ENCODE measurements around the gene UPF3B.
"Not testable (repeated sequence)": the region's sequence is repeated elsewhere in the genome, so short reads cannot be mapped to it uniquely, and the experiment has no call there.

Gene UPF3B, protein sequence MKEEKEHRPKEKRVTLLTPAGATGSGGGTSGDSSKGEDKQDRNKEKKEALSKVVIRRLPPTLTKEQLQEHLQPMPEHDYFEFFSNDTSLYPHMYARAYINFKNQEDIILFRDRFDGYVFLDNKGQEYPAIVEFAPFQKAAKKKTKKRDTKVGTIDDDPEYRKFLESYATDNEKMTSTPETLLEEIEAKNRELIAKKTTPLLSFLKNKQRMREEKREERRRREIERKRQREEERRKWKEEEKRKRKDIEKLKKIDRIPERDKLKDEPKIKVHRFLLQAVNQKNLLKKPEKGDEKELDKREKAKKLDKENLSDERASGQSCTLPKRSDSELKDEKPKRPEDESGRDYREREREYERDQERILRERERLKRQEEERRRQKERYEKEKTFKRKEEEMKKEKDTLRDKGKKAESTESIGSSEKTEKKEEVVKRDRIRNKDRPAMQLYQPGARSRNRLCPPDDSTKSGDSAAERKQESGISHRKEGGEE

DNA sequence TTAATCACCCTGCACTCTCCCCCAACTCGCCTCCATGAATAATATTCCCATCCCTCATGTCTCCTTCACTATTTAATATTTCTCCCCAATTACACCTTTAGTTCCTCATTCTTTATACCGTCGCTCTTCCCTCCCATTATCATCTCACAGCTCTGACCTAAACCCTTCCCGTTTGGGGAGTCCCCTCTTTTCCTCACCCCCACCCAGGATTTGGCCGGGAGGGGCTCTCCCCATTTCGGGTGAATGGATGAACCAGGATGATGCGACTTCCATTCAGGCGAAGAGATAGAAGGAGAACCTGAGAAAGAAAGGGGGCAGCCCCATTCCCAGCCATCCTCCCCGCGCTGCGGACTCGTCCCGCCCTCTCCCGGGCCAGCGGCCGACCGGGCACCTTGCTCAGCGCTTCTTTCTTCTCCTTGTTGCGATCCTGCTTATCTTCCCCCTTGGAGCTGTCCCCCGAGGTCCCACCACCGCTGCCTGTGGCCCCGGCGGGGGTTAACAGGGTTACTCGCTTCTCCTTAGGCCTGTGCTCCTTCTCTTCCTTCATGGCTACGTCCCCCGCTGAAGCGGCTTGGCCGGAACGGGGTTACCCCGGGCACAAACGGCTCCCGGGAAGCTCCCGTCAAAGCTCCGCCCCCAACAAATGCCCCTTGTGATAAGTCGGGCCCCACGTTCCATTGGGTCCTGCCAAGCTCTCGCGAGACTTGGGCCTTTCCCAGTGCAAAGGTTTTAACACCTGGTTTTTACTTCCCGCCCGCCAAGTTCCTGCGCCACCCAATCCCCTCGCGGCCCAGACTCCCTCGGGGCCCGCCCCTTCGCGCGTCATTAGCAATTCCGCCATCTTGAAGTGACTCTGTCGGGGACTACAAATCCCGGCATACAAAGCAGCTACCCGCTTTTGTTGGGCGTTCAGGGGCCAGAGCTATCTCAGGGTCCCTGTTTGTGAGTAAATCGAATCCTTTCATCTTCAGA lies at the start of gene UPF3B:
TSS of gene UPF3B (minus strand) at position 582 of the 972 bp plus-strand sequence. CDS start at position 547, 35 bp downstream.
- Mint-ChIP-seq H3K4me1 (ENCODE audit: low read depth) (peaks cover 16% of the 10 kb centered on the region), H3K27ac (peak within 1 kb of the TSS; percentile 99), H3K36me3 (ENCODE audit: low read depth) (peaks cover 5% of the 10 kb centered on the region), H3K9me3 (no peaks in the 10 kb centered on the region), H3K27me3 (ENCODE audit: low read depth) (no peaks in the 10 kb centered on the region), H3K4me3 (peak within 1 kb of the TSS; percentile 99)

DNA sequence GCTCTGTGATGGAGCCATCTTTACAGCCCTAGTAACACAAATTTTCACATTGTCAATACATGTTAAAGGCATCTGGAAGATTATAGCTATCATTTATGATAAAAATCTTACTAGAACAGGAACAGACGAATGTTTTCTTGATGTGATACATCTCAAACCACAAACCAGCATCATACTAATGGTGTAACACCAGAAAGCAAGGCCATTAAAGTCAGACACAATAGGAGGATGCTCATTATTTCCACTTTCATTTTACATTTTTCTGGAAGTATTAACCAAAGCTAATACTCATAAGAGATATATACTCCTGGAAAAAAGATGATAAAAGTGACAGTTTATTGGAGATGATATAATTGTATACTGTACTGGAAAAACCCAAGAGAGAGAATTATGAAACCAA lies 48.2 kb upstream of the UPF3B start:
- Mint-ChIP-seq H3K27me3 (ENCODE audit: low read depth) (no peaks in the 10 kb centered on the region), H3K9me3 (no peaks in the 10 kb centered on the region), H3K4me1 (ENCODE audit: low read depth) (no peaks in the 10 kb centered on the region), H3K4me3 (no peak overlapping the region), H3K36me3 (ENCODE audit: low read depth) (no peaks in the 10 kb centered on the region), H3K27ac (no peak overlapping the region)

GRCh38 chrX:119899125-119899524 lies 46.4 kb upstream of the UPF3B start:
- Mint-ChIP-seq H3K4me1 (ENCODE audit: low read depth) (no peaks in the 10 kb centered on the region), H3K27ac (no peak overlapping the region)

DNA sequence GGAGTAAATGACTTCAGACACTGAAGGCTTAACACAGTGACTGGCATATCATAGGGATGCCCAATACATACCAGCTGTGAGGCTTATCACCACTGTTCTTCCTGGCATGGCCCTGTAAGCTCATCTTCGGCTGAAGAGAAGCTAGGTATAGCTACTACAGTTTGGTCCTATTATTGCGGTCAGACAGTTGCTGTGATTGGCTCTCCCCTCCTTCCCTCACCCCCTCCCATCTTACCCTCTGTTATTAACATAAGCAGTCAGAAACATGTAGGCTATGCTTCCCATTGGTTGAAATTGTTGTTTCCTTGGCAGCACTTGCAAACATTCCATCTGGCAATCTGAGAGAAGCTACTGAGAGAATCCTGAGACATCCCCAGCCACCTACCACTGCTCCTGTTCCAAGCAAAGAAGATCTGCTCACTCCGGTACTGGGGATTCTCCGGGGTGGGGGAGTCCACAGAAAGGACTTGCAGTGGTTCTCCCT lies 43.1 kb upstream of the UPF3B start, which contains the start of gene AKAP14:
TSS of gene AKAP14 (plus strand) at position 51 of the 484 bp plus-strand sequence. CDS start 7,331 bp downstream, outside the sequence.
- H3K27ac Mint-ChIP-seq, result no peak within 1 kb of the TSS
- H3K9me3 Mint-ChIP-seq, result no peaks in the 10 kb centered on the region
- no peak within 1 kb of the TSS for H3K4me3 Mint-ChIP-seq
- H3K36me3 Mint-ChIP-seq (ENCODE audit: low read depth), result no peaks in the 10 kb centered on the region
- H3K27me3 Mint-ChIP-seq (ENCODE audit: low read depth), result no peaks in the 10 kb centered on the region
- no peaks in the 10 kb centered on the region for H3K4me1 Mint-ChIP-seq (ENCODE audit: low read depth)

More at GRCh38 chrX:119899125-119899524, 46.4 kb upstream of the UPF3B start:
- H3K36me3 Mint-ChIP-seq (ENCODE audit: low read depth), result no peaks in the 10 kb centered on the region
- H3K9me3 Mint-ChIP-seq, result no peaks in the 10 kb centered on the region
- no peak overlapping the region for H3K4me3 Mint-ChIP-seq
- H3K27me3 Mint-ChIP-seq (ENCODE audit: low read depth), result no peaks in the 10 kb centered on the region

DNA sequence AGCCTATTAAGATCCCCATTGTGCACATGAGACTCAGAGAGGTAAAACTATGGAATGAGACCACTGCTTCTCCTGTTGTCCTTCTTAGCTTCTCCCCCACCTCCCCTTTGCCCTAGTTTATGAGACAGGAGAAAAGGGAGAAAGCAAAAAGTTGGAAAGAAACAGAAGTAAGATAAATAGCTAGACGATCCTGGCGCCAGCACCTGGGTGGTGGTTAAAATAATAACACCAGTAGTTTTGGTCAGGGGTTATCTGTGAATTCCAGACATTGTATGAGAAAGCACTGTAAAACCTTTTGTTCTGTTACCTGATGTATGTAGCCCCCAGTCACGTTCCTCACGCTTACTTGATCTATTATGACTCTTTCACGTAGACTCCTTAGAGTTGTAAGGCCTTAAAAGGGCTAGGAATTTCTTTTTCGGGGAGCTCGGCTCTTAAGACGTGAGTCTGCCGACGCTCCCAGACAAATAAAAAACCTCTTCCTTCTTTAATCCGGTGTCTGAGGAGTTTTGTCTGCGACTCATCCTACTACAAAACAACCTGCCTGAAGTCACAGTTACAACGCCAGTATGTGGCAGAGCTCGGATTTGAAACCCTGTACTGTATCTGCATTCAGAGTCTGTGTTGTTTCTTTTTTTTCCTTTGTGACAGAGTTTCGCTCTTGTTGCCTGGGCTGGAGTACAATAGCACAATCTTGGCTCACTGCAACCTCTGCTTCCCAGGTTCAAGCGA lies 39.4 kb upstream of the UPF3B start:
- H3K27me3 Mint-ChIP-seq (ENCODE audit: low read depth); H3K36me3 Mint-ChIP-seq (ENCODE audit: low read depth); H3K27ac Mint-ChIP-seq; H3K9me3 Mint-ChIP-seq; H3K4me1 Mint-ChIP-seq (ENCODE audit: low read depth); H3K4me3 Mint-ChIP-seq: not testable (repeated sequence)

DNA sequence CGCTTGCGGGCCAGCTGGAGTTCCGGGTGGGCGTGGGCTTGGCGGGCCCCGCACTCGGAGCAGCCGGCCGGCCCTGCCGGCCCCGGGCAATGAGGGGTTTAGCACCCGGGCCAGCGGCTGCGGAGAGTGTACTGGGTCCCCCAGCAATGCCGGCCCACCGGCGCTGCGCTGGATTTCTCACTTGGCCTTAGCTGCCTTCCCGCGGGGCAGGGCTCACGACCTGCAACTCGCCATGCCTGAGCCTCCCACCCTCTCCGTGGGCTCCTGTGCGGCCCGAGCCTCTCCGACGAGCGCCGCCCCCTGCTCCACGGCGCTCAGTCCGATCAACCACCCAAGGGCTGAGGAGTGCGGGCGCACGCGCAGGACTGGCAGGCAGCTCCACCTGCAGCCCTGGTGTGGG lies 37.9 kb upstream of the UPF3B start:
- not testable (repeated sequence) for H3K4me1 Mint-ChIP-seq (ENCODE audit: low read depth); H3K9me3 Mint-ChIP-seq; H3K36me3 Mint-ChIP-seq (ENCODE audit: low read depth); H3K4me3 Mint-ChIP-seq; H3K27ac Mint-ChIP-seq; H3K27me3 Mint-ChIP-seq (ENCODE audit: low read depth)

GRCh38 chrX:119887721-119888425 lies 35.1 kb upstream of the UPF3B start:
- no peak overlapping the region for H3K27ac Mint-ChIP-seq
- no peak overlapping the region for H3K4me3 Mint-ChIP-seq
- no peaks in the 10 kb centered on the region for H3K27me3 Mint-ChIP-seq (ENCODE audit: low read depth)
- no peaks in the 10 kb centered on the region for H3K36me3 Mint-ChIP-seq (ENCODE audit: low read depth)
- H3K9me3 Mint-ChIP-seq, result no peaks in the 10 kb centered on the region
- peaks cover 6% of the 10 kb centered on the region for H3K4me1 Mint-ChIP-seq (ENCODE audit: low read depth)

DNA sequence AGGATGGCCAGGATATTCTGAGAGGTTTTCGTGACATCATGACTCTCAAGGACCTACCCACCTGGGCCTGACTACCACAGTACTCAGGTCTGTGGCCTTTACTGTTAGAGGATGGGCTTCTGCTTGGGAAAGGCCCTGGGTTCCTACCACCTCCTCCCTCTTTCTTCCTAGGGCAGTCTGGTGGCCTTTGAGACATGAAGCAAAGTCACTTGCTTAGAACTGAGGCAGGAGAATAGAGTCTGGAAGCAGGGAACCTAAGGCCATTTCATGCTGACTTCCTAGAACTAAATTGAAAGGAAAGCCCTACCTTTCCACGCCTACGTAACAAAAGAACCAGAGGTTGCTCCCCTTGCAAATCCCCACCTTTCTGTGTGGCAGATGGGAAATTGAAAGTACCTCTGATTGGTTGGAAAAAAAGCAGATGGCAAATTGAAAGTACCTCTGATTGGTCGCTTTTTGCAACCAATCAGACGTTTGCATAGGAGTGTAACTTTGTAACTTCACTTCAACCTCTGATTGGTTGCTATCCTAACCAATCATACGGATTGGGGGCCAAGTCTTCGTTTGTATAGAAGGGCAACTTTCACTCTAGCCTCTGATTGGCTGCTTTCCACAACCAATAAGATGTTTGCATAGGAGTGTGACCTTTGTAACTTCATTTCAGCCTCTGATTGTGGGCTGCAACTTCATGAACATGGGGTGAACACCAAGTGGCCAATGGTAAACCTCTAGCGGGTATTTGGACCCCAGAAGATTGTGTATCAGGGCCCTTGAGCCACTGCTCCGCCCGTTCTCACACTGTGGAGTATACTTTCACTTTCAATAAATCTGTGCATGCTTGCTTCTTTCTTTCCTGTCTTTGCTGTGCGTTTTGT lies 33.0 kb upstream of the UPF3B start:
- H3K36me3 Mint-ChIP-seq (ENCODE audit: low read depth), result no peaks in the 10 kb centered on the region
- H3K27me3 Mint-ChIP-seq (ENCODE audit: low read depth), result no peaks in the 10 kb centered on the region
- H3K4me1 Mint-ChIP-seq (ENCODE audit: low read depth), result peaks cover 6% of the 10 kb centered on the region
- H3K9me3 Mint-ChIP-seq, result no peaks in the 10 kb centered on the region
- no peak overlapping the region for H3K4me3 Mint-ChIP-seq
- no peak overlapping the region for H3K27ac Mint-ChIP-seq

- Mint-ChIP-seq H3K4me3 (no peak overlapping the region), H3K36me3 (ENCODE audit: low read depth) (peaks cover 7% of the 10 kb centered on the region), H3K9me3 (no peaks in the 10 kb centered on the region), H3K27ac (peak overlapping the region; percentile 31), H3K27me3 (ENCODE audit: low read depth) (no peaks in the 10 kb centered on the region), H3K4me1 (ENCODE audit: low read depth) (peaks cover 12% of the 10 kb centered on the region)
Observed at GRCh38 chrX:119880552-119881437, 28.0 kb upstream of the UPF3B start.

DNA sequence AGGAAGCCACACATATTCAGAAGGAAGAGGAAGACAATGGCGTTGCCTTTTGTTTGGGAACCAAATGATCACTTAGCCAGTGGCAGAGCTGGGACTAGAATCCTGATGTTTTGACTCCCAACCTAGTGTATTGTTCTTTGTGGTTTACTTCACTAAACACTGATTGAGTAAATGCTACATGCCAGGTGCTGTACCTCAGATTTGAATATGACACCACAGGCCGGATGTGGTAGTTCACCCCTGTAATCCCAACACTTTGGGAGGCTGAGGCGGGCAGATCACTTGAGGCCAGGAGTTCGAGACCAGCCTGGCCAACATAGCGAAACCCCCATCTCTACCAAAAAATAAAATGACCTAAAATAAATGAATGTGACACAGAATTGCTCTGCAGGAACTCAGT lies 27.3 kb upstream of the UPF3B start:
- Mint-ChIP-seq H3K27ac (no peak overlapping the region), H3K4me3 (no peak overlapping the region), H3K36me3 (ENCODE audit: low read depth) (peaks cover 7% of the 10 kb centered on the region), H3K27me3 (ENCODE audit: low read depth) (no peaks in the 10 kb centered on the region), H3K9me3 (no peaks in the 10 kb centered on the region), H3K4me1 (ENCODE audit: low read depth) (peaks cover 12% of the 10 kb centered on the region)

- no peaks in the 10 kb centered on the region for H3K27me3 Mint-ChIP-seq (ENCODE audit: low read depth)
- H3K4me1 Mint-ChIP-seq (ENCODE audit: low read depth), result peaks cover 12% of the 10 kb centered on the region
- peaks cover 7% of the 10 kb centered on the region for H3K36me3 Mint-ChIP-seq (ENCODE audit: low read depth)
- no peak overlapping the region for H3K4me3 Mint-ChIP-seq
- H3K9me3 Mint-ChIP-seq, result no peaks in the 10 kb centered on the region
- H3K27ac Mint-ChIP-seq, result no peak overlapping the region
Observed at GRCh38 chrX:119878740-119879139, 26.0 kb upstream of the UPF3B start.

All from T-helper 1 cell treated with Interleukin-12 subunit alpha and Interleukin-12 subunit beta and Interleukin-4 antibody, amounts not matched to agents 30 μg/mL and 1 μg/mL, for 36 hours (primary cell).